WTC11 (cell line): ENCODE measurements around the gene SLC24A4. TPM values are rescaled to one million over a fixed set of nuclear protein-coding genes. Genes with fewer than 3 reads are reported as not detected.

Experiments used
- ATAC-seq: fragments of 200-7000 bp; cut with Tn5 transposase; 2 replicates; pipeline ENCODE4 v1.10.0; 2021; ENCODE audit warnings: mild to moderate bottlenecking, moderate library complexity
- CTCF ChIA-PET: fragments of 300-600 bp; sonication (Branson Sonifier 250); formaldehyde crosslinking; loops from one replicate; lab custom pipeline; 2021; ENCODE audit warnings: antibody characterized with exemption; lab: Charles Lee
- POLR2A ChIA-PET: fragments of 350-600 bp; sonication (Branson Sonifier 250); formaldehyde crosslinking; loops from one replicate; lab custom pipeline; 2021; ENCODE audit warnings: antibody characterized with exemption; lab: Charles Lee
- DNase-seq: peaks from one replicate; pipeline ENCODE4 v3.0.0; 2021; ENCODE audit warnings: low spot score
- H3K27ac Mint-ChIP-seq: 2 replicates; pipeline ENCODE4 v1.8.0; 2021; ENCODE audit warnings: mixed read lengths
- H3K27me3 Mint-ChIP-seq: 2 replicates; pipeline ENCODE4 v1.8.0; 2021; ENCODE audit warnings: low read depth, mild to moderate bottlenecking, moderate library complexity, mixed read lengths
- H3K36me3 Mint-ChIP-seq: 2 replicates; pipeline ENCODE4 v1.8.0; 2021; ENCODE audit warnings: mixed read lengths
- H3K4me1 Mint-ChIP-seq: 2 replicates; pipeline ENCODE4 v1.8.0; 2022; ENCODE audit warnings: mixed read lengths
- H3K4me3 Mint-ChIP-seq: 2 replicates; pipeline ENCODE4 v1.8.0; 2021; ENCODE audit warnings: mild to moderate bottlenecking, moderate library complexity, mixed read lengths
- H3K9me3 Mint-ChIP-seq: 2 replicates; pipeline ENCODE4 v1.8.0; 2021; ENCODE audit warnings: mixed read lengths
- ATF1 ChIP-seq: sonication (generic); formaldehyde crosslinking; IDR thresholded peaks from 2 replicates; pipeline ENCODE4 v1.8.1; 2023; ENCODE audit warnings: mild to moderate bottlenecking, moderate library complexity, missing genetic modification reagents
- CBFB ChIP-seq: sonication (generic); formaldehyde crosslinking; IDR thresholded peaks from 2 replicates; pipeline ENCODE4 v1.8.1; 2022; ENCODE audit warnings: mild to moderate bottlenecking, low read depth, missing genetic modification reagents
- CDX4 ChIP-seq: fragments of 250-450 bp; sonication (Bioruptor Pico); IDR thresholded peaks from 2 replicates; pipeline ENCODE4 v1.9.0; 2021; ENCODE audit warnings: moderate library complexity, mild to moderate bottlenecking, inconsistent platforms, borderline replicate concordance
- E2F5 ChIP-seq: sonication (generic); formaldehyde crosslinking; IDR thresholded peaks from 2 replicates; pipeline ENCODE4 v1.8.1; 2022; ENCODE audit warnings: mild to moderate bottlenecking, moderate library complexity, missing genetic modification reagents
- GABPB1 ChIP-seq: sonication (generic); formaldehyde crosslinking; IDR thresholded peaks from 2 replicates; pipeline ENCODE4 v1.8.1; 2023; ENCODE audit warnings: mild to moderate bottlenecking, missing genetic modification reagents
- GRHL2 ChIP-seq: fragments of 250-450 bp; sonication (Bioruptor Pico); IDR thresholded peaks from 2 replicates; pipeline ENCODE4 v1.8.0; 2022; ENCODE audit warnings: mild to moderate bottlenecking, moderate library complexity; ENCODE audit not compliant: insufficient replicate concordance, severe bottlenecking
- KAT7 ChIP-seq: sonication (generic); formaldehyde crosslinking; IDR thresholded peaks from 2 replicates; pipeline ENCODE4 v1.8.1; 2023; ENCODE audit warnings: missing genetic modification reagents, mild to moderate bottlenecking, borderline replicate concordance
- MXD4 ChIP-seq: fragments of 250-450 bp; sonication (Bioruptor Pico); IDR thresholded peaks from 2 replicates; pipeline ENCODE4 v1.8.0; 2021; ENCODE audit warnings: mild to moderate bottlenecking, moderate library complexity, borderline replicate concordance
- NFYB ChIP-seq: sonication (generic); formaldehyde crosslinking; conservative IDR thresholded peaks from 2 replicates; pipeline ENCODE4 v1.8.0; 2022; ENCODE audit warnings: low read depth, missing genetic modification reagents
- NR3C1 ChIP-seq: sonication (generic); formaldehyde crosslinking; conservative IDR thresholded peaks from 2 replicates; pipeline ENCODE4 v1.8.1; 2023; ENCODE audit warnings: low read depth, mild to moderate bottlenecking, missing genetic modification reagents
- PREB ChIP-seq: sonication (generic); formaldehyde crosslinking; IDR thresholded peaks from 2 replicates; pipeline ENCODE4 v1.8.1; 2022; ENCODE audit warnings: mild to moderate bottlenecking, missing genetic modification reagents, moderate library complexity, borderline replicate concordance
- RELA ChIP-seq: sonication (generic); formaldehyde crosslinking; IDR thresholded peaks from 2 replicates; pipeline ENCODE4 v1.8.1; 2022; ENCODE audit warnings: missing genetic modification reagents, mild to moderate bottlenecking, borderline replicate concordance
- TEAD4 ChIP-seq: sonication (generic); formaldehyde crosslinking; IDR thresholded peaks from 2 replicates; pipeline ENCODE4 v1.8.0; 2022; ENCODE audit warnings: mild to moderate bottlenecking, missing genetic modification reagents
- ZNF232 ChIP-seq: sonication (generic); formaldehyde crosslinking; IDR thresholded peaks from 2 replicates; pipeline ENCODE4 v1.8.0; 2022; ENCODE audit warnings: mild to moderate bottlenecking, missing genetic modification reagents
- ZNF263 ChIP-seq: sonication (generic); formaldehyde crosslinking; IDR thresholded peaks from 2 replicates; pipeline ENCODE4 v1.8.1; 2022; ENCODE audit warnings: low read depth, mild to moderate bottlenecking, moderate library complexity, missing genetic modification reagents
- ZNF317 ChIP-seq: sonication (generic); formaldehyde crosslinking; IDR thresholded peaks from 2 replicates; pipeline ENCODE4 v1.8.1; 2023; ENCODE audit warnings: low read depth, mild to moderate bottlenecking, moderate library complexity, missing genetic modification reagents, borderline replicate concordance
- ZNF423 ChIP-seq: fragments of 250-450 bp; sonication (Bioruptor Pico); IDR thresholded peaks from 2 replicates; pipeline ENCODE4 v2.1.2; 2022; ENCODE audit warnings: mild to moderate bottlenecking, moderate library complexity
- total RNA-seq: library from RNA; stranded (reverse); gene quantifications from 3 replicates; pipeline ENCODE4 v1.2.3, GENCODE V29; 2021
- TF ChIP-seq, protein P1 (sequence below): sonication (generic); formaldehyde crosslinking; IDR thresholded peaks from 2 replicates; pipeline ENCODE4 v1.8.0; 2022; ENCODE audit warnings: missing genetic modification reagents
- TF ChIP-seq, protein P2 (sequence below): fragments of 250-450 bp; sonication (Bioruptor Pico); conservative IDR thresholded peaks from 2 replicates; pipeline ENCODE4 v1.9.0; 2021; ENCODE audit warnings: mild to moderate bottlenecking
- TF ChIP-seq, protein P3 (sequence below): sonication (generic); formaldehyde crosslinking; conservative IDR thresholded peaks from 2 replicates; pipeline ENCODE4 v1.8.1; 2023; ENCODE audit warnings: mild to moderate bottlenecking, low read depth, missing genetic modification reagents, moderate library complexity

Gene SLC24A4
- total RNA-seq, 1 experiment from 2014 or later: 0.90 TPM

- peaks cover 13% of the 10 kb centered on the region; the same call in 1 of the 2 replicates for H3K9me3 Mint-ChIP-seq
- ATAC-seq (no peak), DNase-seq (no peak)
- H3K36me3 Mint-ChIP-seq: no peaks in the 10 kb centered on the region
- no peak overlapping the region for H3K4me3 Mint-ChIP-seq
- H3K27me3 Mint-ChIP-seq: no peaks in the 10 kb centered on the region; the same call in 1 of the 2 replicates
- ChIA-PET CTCF (no interaction called here), POLR2A (no interaction called here)
- TF ChIP-seq RELA (CRISPR knock-in tag) (no peak), TEAD4 (CRISPR knock-in tag) (no peak), MXD4 (CRISPR knock-in tag) (no peak), CDX4 (CRISPR knock-in tag) (no peak), GABPB1 (CRISPR knock-in tag) (no peak), KAT7 (CRISPR knock-in tag) (no peak), CBFB (no peak), NR3C1 (CRISPR knock-in tag) (no peak), ZNF317 (CRISPR knock-in tag) (no peak), ZNF232 (no peak)
- TF ChIP-seq, protein P1, sequence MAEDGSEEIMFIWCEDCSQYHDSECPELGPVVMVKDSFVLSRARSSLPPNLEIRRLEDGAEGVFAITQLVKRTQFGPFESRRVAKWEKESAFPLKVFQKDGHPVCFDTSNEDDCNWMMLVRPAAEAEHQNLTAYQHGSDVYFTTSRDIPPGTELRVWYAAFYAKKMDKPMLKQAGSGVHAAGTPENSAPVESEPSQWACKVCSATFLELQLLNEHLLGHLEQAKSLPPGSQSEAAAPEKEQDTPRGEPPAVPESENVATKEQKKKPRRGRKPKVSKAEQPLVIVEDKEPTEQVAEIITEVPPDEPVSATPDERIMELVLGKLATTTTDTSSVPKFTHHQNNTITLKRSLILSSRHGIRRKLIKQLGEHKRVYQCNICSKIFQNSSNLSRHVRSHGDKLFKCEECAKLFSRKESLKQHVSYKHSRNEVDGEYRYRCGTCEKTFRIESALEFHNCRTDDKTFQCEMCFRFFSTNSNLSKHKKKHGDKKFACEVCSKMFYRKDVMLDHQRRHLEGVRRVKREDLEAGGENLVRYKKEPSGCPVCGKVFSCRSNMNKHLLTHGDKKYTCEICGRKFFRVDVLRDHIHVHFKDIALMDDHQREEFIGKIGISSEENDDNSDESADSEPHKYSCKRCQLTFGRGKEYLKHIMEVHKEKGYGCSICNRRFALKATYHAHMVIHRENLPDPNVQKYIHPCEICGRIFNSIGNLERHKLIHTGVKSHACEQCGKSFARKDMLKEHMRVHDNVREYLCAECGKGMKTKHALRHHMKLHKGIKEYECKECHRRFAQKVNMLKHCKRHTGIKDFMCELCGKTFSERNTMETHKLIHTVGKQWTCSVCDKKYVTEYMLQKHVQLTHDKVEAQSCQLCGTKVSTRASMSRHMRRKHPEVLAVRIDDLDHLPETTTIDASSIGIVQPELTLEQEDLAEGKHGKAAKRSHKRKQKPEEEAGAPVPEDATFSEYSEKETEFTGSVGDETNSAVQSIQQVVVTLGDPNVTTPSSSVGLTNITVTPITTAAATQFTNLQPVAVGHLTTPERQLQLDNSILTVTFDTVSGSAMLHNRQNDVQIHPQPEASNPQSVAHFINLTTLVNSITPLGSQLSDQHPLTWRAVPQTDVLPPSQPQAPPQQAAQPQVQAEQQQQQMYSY: no peak
- TF ChIP-seq, protein P2, sequence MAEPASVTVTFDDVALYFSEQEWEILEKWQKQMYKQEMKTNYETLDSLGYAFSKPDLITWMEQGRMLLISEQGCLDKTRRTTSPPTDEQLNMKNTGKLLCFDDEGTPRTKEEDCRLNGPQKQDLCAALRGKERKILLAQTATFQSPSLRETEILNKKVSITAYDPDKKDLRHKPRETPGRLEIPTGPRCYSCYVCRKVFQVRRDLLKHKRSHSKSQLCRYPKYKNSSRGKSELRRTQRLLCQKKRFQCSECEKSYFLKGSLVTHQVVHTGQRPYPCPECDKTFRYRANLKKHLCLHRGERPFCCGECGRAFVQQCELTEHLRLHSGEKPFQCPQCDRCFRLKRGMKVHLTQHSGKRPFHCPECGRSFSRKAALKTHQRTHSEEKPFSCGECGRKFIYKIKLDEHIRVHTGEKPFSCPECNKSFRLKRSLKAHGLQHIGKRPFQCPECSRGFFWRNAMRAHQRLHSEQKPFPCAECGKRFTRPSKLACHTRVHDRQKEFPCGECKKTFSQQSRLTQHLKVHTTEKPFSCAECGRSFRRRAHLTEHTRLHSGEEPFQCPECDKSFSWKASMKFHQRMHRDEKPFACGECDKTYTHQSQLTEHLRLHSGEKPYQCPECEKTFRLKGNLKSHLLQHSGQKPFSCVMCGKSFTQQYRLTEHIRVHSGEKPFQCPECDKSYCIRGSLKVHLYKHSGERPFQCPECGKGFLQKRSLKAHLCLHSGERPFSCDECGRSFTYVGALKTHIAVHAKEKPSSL (CRISPR knock-in tag): no peak
- H3K27ac Mint-ChIP-seq: no peak overlapping the region
- no peaks in the 10 kb centered on the region for H3K4me1 Mint-ChIP-seq
Measured at GRCh38 chr14:92450351-92451070, 127.5 kb downstream of the SLC24A4 start.

DNA sequence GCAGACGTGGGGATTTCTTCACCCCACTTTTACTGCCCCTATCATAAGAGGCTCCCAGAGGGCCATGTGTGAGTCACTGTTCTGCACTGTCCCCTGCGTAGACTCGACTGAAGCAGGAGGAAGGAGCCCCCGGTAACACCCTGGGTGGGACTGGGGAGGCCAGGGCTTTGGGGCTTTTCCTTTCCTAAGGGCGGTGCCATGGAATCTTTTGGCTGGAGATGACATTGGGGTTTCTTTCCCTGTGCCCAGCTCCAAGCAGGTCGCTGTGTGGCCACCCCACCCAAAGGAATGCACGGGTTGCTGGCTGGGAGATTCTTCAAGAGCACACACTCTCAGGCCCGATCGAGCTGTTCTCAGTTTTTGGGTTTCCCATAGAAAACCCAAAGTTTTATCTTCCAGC, 128.3 kb downstream of the SLC24A4 start:
- H3K27ac Mint-ChIP-seq: no peak overlapping the region
- ATAC-seq (peak; percentile 48; the same call in 1 of the 2 replicates), DNase-seq (no peak)
- ChIA-PET CTCF (no interaction called here), POLR2A (no interaction called here)
- no peaks in the 10 kb centered on the region; the same call in 1 of the 2 replicates for H3K27me3 Mint-ChIP-seq
- TF ChIP-seq TEAD4 (CRISPR knock-in tag): no peak
- no peak for TF ChIP-seq E2F5 (CRISPR knock-in tag)
- no peak for TF ChIP-seq PREB (CRISPR knock-in tag)
- no peak for TF ChIP-seq ZNF423
- no peak for TF ChIP-seq NFYB (CRISPR knock-in tag)
- no peak for TF ChIP-seq ATF1
- TF ChIP-seq GRHL2: no peak
- TF ChIP-seq, protein P3, sequence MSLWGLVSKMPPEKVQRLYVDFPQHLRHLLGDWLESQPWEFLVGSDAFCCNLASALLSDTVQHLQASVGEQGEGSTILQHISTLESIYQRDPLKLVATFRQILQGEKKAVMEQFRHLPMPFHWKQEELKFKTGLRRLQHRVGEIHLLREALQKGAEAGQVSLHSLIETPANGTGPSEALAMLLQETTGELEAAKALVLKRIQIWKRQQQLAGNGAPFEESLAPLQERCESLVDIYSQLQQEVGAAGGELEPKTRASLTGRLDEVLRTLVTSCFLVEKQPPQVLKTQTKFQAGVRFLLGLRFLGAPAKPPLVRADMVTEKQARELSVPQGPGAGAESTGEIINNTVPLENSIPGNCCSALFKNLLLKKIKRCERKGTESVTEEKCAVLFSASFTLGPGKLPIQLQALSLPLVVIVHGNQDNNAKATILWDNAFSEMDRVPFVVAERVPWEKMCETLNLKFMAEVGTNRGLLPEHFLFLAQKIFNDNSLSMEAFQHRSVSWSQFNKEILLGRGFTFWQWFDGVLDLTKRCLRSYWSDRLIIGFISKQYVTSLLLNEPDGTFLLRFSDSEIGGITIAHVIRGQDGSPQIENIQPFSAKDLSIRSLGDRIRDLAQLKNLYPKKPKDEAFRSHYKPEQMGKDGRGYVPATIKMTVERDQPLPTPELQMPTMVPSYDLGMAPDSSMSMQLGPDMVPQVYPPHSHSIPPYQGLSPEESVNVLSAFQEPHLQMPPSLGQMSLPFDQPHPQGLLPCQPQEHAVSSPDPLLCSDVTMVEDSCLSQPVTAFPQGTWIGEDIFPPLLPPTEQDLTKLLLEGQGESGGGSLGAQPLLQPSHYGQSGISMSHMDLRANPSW (CRISPR knock-in tag): no peak
- TF ChIP-seq ZNF263 (CRISPR knock-in tag): no peak
- TF ChIP-seq, all 79 proteins: peak for 0
- no peaks in the 10 kb centered on the region for H3K36me3 Mint-ChIP-seq
- H3K4me1 Mint-ChIP-seq: no peaks in the 10 kb centered on the region
- H3K4me3 Mint-ChIP-seq: no peak overlapping the region
- peaks cover 11% of the 10 kb centered on the region; the same call in 1 of the 2 replicates for H3K9me3 Mint-ChIP-seq
